ENCODE measurements around the gene C8G. TPM values are rescaled to one million over a fixed set of nuclear protein-coding genes. Genes with fewer than 3 reads are reported as not detected.

The C8G gene
- polyA plus RNA-seq, 1 experiment: 0.48 TPM

GRCh38 chr9:136949239-136949816 is 4.3 kb downstream of the C8G start:
- no peak for TF ChIP-seq CTCF (IDR thresholded peaks at IDR 0.05; ENCODE audit: insufficient read depth, low read depth, low read length)
- no peaks in the 10 kb centered on the region for H3K27me3 ChIP-seq (ENCODE audit: control insufficient read depth, insufficient read depth, low read length)
- no peaks in the 10 kb centered on the region for H3K36me3 ChIP-seq (ENCODE audit: control insufficient read depth, insufficient read depth, low read length)
- no peak for DNase-seq (ENCODE audit: low read depth)
- CTCF ChIA-PET: interaction anchor here (0.7 to 1.7 kb wide), 3 partner anchors 64 to 80 kb away, joined by 3 read pairs; partner anchors contain the start of gene ABCA2
- POLR2A ChIA-PET: no interaction called here
- peak overlapping the region; percentile 68 for H3K4me3 ChIP-seq (ENCODE audit: low read depth, low read length)

- Histone ChIP-seq H3K36me3 (ENCODE audit: control insufficient read depth, insufficient read depth, low read length) (no peaks in the 10 kb centered on the region), H3K4me3 (ENCODE audit: low read depth, low read length) (peak overlapping the region; percentile 68), H3K27me3 (ENCODE audit: control insufficient read depth, insufficient read depth, low read length) (no peaks in the 10 kb centered on the region)
- DNase-seq (ENCODE audit: low read depth): peak; percentile 31
- CTCF ChIA-PET: interaction anchor here (0.6 to 1.3 kb wide), 5 partner anchors 79 to 85 kb away, joined by 3 read pairs; partner anchors contain the start of gene ABCA2
- no peak for TF ChIP-seq CTCF (IDR thresholded peaks at IDR 0.05; ENCODE audit: insufficient read depth, low read depth, low read length)
- POLR2A ChIA-PET: no interaction called here
These were observed 5.0 kb downstream of the C8G start for GRCh38 chr9:136949817-136950655.

GRCh38 chr9:136950656-136951276 is 5.7 kb downstream of the C8G start:
- ChIA-PET CTCF (interaction anchor here (0.9 to 1.3 kb wide), 4 partner anchors 35 to 85 kb away, joined by 3 read pairs; no protein-coding TSS in a partner anchor), POLR2A (no interaction called here)
- Histone ChIP-seq H3K36me3 (ENCODE audit: control insufficient read depth, insufficient read depth, low read length) (no peaks in the 10 kb centered on the region), H3K4me3 (ENCODE audit: low read depth, low read length) (peak overlapping the region; percentile 68; the same call in 1 of the 2 replicates), H3K27me3 (ENCODE audit: control insufficient read depth, insufficient read depth, low read length) (no peaks in the 10 kb centered on the region)
- TF ChIP-seq CTCF (IDR thresholded peaks at IDR 0.05; ENCODE audit: insufficient read depth, low read depth, low read length): no peak
- no peak for DNase-seq (ENCODE audit: low read depth)

GRCh38 chr9:136951541-136952320 is 6.7 kb downstream of the C8G start, which contains the start of gene LCN12:
LCN12 (plus strand) TSS chr9:136952273; CDS start chr9:136952328, 55 bp downstream.
- ChIA-PET POLR2A (no interaction called here), CTCF (interaction anchor here (0.9 to 1.3 kb wide), 4 partner anchors 36 to 84 kb away, joined by 3 read pairs; no protein-coding TSS in a partner anchor)
- no peak for DNase-seq (ENCODE audit: low read depth)
- H3K36me3 ChIP-seq (ENCODE audit: control insufficient read depth, insufficient read depth, low read length): no peaks in the 10 kb centered on the region
- no peak for TF ChIP-seq CTCF (IDR thresholded peaks at IDR 0.05; ENCODE audit: insufficient read depth, low read depth, low read length)
- no peak within 1 kb of the TSS for H3K4me3 ChIP-seq (ENCODE audit: low read depth, low read length)
- H3K27me3 ChIP-seq (ENCODE audit: control insufficient read depth, insufficient read depth, low read length): no peaks in the 10 kb centered on the region
